Skeletal muscle satellite cell (primary cell): ENCODE results near the gene TNFAIP1. TPM values are rescaled to one million over a fixed set of nuclear protein-coding genes. Genes with fewer than 3 reads are reported as not detected.
"Not testable (repeated sequence)": the region's sequence is repeated elsewhere in the genome, so short reads cannot be mapped to it uniquely, and the experiment has no call there.

Experiments used
- H3K27me3 ChIP-seq: 2 replicates; pipeline ENCODE4 v1.7.0; 2013; ENCODE audit warnings: low read length; ENCODE audit not compliant: control insufficient read depth, insufficient read depth
- H3K36me3 ChIP-seq: 2 replicates; pipeline ENCODE4 v1.7.0; 2013; ENCODE audit warnings: mild to moderate bottlenecking, control low read depth, low read length; ENCODE audit not compliant: insufficient read depth
- H3K4me1 ChIP-seq: 2 replicates; pipeline ENCODE4 v1.7.0; 2013; ENCODE audit warnings: low read length; ENCODE audit not compliant: control insufficient read depth, insufficient read depth
- H3K4me2 ChIP-seq: 2 replicates; pipeline ENCODE4 v1.7.0; 2013; ENCODE audit warnings: mild to moderate bottlenecking, low read length
- H3K4me3 ChIP-seq: 2 replicates; pipeline ENCODE4 v1.7.0; 2013; ENCODE audit warnings: low read length
- H3K9ac ChIP-seq: 2 replicates; pipeline ENCODE4 v1.7.0; 2013; ENCODE audit warnings: mild to moderate bottlenecking, low read depth, low read length, moderate library complexity
- H3K9me3 ChIP-seq: replicated peaks from 2 replicates; pipeline ENCODE4 v1.7.0; 2013; ENCODE audit warnings: mild to moderate bottlenecking, control low read depth, low read length
- total RNA-seq: library from RNA; depleted of rRNA; stranded (reverse); fragments of >200 nt; gene quantifications from 2 replicates; pipeline ENCODE4 v1.2.3, GENCODE V29; 2012; rRNA removed

Gene TNFAIP1, protein sequence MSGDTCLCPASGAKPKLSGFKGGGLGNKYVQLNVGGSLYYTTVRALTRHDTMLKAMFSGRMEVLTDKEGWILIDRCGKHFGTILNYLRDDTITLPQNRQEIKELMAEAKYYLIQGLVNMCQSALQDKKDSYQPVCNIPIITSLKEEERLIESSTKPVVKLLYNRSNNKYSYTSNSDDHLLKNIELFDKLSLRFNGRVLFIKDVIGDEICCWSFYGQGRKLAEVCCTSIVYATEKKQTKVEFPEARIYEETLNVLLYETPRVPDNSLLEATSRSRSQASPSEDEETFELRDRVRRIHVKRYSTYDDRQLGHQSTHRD
- 16.5 and 23.6 TPM in 2 replicates for total RNA-seq

DNA sequence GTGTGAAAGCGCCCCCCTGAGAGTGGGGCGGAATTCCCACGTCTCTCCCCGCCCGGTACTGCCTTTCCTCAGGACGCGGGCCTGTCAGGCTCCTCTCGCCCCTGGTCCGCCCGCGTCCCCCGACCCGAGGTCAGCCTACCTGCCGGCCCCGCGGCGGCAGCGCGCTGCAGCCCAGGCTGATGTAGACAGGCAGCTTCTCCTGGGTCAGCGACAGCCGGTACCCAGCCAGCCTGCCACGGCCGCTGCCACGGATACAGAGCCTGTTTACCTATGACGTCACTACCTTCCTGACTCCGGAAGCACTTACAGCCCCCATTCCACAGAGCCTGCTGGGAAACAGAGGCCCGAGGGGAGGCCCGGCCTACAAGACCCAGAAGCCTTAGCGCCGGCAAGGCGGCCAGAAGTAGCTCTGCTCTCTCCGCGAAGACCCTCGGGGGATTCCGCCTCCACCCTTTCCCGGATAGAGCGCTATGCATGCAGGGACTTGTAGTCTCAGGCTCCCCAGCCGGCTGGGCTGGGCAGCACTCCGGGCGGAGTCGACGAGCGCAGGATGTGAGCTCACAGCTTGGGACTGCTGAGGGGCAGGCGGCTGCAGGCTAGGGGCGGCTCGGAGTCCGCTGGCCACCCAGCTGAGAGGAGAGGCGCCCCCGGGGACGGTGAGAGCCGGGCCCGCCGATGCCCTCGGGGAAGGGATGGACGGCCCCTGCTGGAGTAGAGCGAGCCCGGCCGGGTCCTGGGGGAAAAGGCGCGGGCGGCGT, at the start of gene TNFAIP1, which contains the start of gene IFT20:
TSS of gene TNFAIP1 (plus strand) at position 561 of the 758 bp plus-strand sequence. CDS start 3,761 bp downstream, outside the sequence.
TSS of gene IFT20 (minus strand) at position 272 of the 758 bp plus-strand sequence. CDS start 3,487 bp downstream, outside the sequence.
- H3K9ac ChIP-seq, result peak within 1 kb of the TSS; percentile 95
- H3K9me3 ChIP-seq, result no peaks in the 10 kb centered on the region
- peaks cover 32% of the 10 kb centered on the region for H3K4me1 ChIP-seq
- peak within 1 kb of the TSS; percentile 95 for H3K4me2 ChIP-seq
- H3K4me3 ChIP-seq, result peak within 1 kb of the TSS; percentile 86
- peaks cover 24% of the 10 kb centered on the region for H3K36me3 ChIP-seq
- no peaks in the 10 kb centered on the region for H3K27me3 ChIP-seq

DNA sequence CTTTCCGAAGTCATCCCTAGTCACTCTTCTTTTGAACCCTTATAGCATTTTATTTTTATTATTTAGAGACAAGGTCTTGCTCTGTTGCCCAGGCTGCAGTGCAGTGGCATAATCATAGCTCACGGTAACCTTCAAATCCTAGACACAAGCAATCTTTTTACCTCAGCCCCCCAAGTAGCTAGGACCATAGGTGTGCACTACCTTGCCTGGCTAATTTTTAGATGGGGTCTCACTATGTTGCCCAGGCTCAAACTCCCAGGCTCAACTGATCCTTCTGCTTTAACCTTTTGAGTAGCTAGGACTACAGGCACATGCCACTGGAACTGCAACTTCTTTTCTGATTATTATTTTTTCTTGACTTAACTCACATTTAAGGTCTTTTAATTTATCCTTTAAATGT, 49.6 kb upstream of the TNFAIP1 start:
- Histone ChIP-seq H3K4me1 (peaks cover 13% of the 10 kb centered on the region), H3K4me3 (no peak overlapping the region), H3K36me3 (no peaks in the 10 kb centered on the region), H3K4me2 (no peak overlapping the region), H3K9me3 (no peaks in the 10 kb centered on the region), H3K9ac (no peak overlapping the region), H3K27me3 (peaks cover 10% of the 10 kb centered on the region)

DNA sequence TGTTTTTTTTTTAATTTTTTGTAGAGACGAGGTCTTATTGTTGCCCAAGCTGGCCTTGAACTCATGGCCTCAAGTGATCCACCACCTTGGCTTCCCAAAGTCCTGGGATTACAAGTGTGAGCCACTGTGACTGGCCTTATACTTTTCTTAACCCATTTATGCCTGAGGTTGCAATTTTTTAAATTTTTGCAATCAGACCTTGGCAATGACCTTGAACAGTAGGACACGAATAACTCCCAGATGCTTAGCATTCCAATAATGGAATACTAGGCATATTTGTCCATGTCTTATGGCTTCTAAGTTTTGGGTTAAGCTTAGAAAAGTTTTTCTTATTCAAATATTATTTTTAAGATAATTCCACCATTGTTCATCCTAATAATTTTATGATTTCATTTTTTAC, 44.9 kb upstream of the TNFAIP1 start:
- Histone ChIP-seq H3K27me3 (peaks cover 44% of the 10 kb centered on the region), H3K36me3 (no peaks in the 10 kb centered on the region), H3K4me2 (no peak overlapping the region), H3K9me3 (no peaks in the 10 kb centered on the region), H3K9ac (no peak overlapping the region), H3K4me3 (no peak overlapping the region), H3K4me1 (no peaks in the 10 kb centered on the region)

DNA sequence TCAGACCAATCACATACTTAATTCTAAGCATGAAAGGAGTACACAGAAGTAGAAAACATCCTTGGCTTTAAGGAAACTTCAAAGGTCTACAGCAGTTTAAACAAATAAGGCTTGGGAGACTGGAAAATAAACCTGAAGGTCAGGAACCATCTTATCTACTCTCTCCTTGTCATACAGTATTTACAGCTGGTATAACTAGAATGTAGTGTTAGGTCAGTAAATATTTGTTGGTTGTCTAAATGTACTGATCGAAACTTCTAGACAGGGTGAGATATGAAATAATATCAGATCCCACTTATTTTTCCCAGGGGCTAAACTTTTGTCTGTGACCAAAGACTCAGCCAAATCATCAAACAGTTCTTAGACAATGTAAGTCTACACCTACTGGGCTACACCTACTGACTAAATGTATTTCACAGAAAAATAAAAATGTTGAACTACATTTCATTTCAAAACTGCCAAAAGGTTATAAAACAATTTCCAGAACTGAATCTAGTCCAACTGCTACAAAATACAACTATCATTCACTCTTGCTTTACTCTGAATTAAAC, 43.7 kb upstream of the TNFAIP1 start:
- H3K4me2 ChIP-seq, result no peak overlapping the region
- H3K4me1 ChIP-seq, result no peaks in the 10 kb centered on the region
- H3K9me3 ChIP-seq, result no peaks in the 10 kb centered on the region
- H3K27me3 ChIP-seq, result peaks cover 55% of the 10 kb centered on the region
- no peak overlapping the region for H3K9ac ChIP-seq
- no peak overlapping the region for H3K4me3 ChIP-seq
- no peaks in the 10 kb centered on the region for H3K36me3 ChIP-seq

DNA sequence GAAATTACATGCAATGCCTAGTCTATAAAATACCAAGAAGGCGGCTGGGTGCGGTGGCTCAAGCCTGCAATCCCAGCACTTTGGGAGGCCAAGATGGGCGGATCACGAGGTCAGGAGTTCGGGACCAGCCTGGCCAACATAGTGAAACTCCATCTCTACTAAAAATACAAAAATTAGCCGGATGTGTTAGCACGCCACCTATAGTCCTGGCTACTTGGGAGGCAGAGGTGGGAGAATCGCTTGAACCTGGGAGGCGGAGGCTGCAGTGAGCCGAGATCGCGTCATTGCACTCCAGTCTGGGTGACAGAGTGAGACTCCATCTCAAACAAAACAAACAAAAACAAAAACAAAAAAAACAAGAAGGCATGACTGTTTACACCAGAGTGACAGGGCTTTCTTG, 42.7 kb upstream of the TNFAIP1 start:
- H3K9ac ChIP-seq, H3K9me3 ChIP-seq, H3K4me1 ChIP-seq, H3K4me3 ChIP-seq, H3K36me3 ChIP-seq, H3K4me2 ChIP-seq: not testable (repeated sequence)
- peaks cover 56% of the 10 kb centered on the region for H3K27me3 ChIP-seq

DNA sequence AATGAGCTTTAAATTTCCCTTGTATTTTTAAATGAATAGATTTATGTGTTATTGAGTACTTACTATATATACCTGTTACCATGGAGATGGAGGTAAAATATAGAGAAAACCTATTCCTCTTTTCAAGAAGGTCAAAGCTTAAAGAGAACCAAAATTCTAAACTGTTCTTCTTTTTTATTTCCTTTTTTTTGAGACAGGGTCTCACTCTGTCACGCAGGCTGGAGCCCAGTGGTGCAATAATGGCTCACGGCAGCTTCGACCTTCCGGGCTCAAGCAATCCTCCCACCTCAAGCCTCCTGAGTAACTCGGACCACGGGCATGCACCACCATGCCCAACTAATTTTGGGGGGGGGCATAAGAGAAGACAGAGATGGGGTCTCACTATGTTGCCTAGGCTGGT, 41.6 kb upstream of the TNFAIP1 start:
- Histone ChIP-seq H3K4me1 (no peaks in the 10 kb centered on the region), H3K4me3 (no peak overlapping the region), H3K9me3 (no peaks in the 10 kb centered on the region), H3K4me2 (no peak overlapping the region), H3K27me3 (peaks cover 56% of the 10 kb centered on the region), H3K36me3 (no peaks in the 10 kb centered on the region), H3K9ac (no peak overlapping the region)

DNA sequence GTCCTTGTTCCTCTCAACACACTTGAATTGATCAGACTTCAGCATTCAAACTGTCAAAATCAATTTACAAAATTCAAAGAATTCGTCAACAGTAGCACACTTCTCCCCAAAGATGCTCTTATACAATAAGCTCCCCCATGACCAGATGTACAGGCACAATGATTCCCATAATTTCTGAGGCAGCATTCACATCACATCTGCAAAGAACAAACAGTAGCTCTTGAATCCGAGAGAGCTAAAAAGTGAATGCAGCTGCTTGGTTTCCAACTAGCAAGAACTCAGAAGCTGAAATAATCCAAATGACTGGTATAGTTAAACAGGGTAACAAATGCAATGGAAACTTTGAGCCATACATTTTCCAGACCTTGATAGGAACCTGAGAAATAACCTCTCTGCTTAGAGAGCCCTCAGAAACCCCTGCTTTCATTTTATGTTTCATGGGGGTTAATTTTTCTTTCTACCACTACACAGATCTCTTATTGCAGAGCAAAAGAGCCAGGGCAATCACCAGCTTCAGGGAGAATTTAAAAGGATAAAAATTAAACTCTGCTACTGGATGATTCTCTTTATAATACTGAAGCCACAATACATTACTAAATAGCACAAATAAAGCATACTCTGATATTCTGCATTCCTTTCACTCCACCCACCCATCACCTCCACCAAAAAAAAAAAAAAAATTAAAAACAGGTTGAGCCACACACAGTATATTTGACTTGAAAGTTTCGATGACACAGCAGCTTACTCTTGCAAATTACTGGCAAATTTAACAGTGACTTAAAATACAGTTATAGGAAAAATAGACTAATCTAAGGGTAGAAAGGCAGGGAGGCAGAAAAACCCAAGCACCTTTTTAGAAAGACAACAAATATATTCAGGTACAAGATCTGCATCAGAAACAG, 39.6 kb upstream of the TNFAIP1 start:
- no peak overlapping the region for H3K4me3 ChIP-seq
- H3K27me3 ChIP-seq, result peaks cover 46% of the 10 kb centered on the region
- no peak overlapping the region for H3K9ac ChIP-seq
- H3K4me1 ChIP-seq, result no peaks in the 10 kb centered on the region
- H3K36me3 ChIP-seq, result no peaks in the 10 kb centered on the region
- no peak overlapping the region for H3K4me2 ChIP-seq
- no peaks in the 10 kb centered on the region for H3K9me3 ChIP-seq

DNA sequence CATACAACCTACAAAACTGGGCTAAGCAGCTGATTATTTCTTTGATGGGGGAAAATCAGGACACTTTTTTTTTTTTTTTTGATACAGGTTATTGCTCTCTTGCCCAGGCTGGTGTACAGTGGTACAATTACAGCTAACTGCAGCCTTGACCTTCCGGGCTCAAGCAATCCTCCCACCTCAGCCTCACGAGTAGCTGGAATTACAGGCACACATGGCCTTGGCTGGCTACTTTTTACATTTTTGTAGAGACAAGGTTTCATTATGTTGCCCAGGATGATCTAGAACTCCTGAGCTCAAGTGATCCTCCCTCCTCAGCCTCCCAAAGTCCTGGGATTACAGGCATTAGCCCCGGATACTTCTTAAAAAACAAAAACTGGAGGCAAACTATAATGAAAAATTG, 37.1 kb upstream of the TNFAIP1 start:
- Histone ChIP-seq H3K27me3 (peaks cover 33% of the 10 kb centered on the region), H3K4me2 (no peak overlapping the region), H3K9ac (no peak overlapping the region), H3K4me1 (no peaks in the 10 kb centered on the region), H3K9me3 (no peaks in the 10 kb centered on the region), H3K36me3 (no peaks in the 10 kb centered on the region), H3K4me3 (no peak overlapping the region)

DNA sequence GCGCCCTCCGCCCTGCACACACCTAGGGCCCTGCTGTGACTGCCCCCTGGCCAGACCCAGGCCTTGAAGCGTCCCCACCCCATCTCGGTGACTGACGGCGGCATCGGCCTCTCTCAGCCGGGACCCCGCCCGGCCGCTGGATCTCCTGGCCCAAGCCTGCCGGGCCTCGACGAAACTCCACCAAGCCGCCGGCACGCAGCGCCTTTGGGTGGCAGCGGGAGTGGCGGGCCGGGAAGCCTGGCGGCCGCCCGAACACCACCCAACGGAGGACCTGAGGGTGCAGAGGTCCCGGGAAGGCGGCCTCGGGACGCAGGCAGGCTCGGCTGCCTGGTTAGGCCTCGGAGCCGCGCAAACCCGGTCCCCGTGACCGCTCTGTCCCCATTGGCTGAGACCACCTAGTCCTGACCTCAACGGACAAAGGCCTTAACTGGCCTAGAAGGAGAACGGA, 28.6 kb upstream of the TNFAIP1 start:
- Histone ChIP-seq H3K9ac (no peak overlapping the region), H3K4me1 (no peaks in the 10 kb centered on the region), H3K36me3 (no peaks in the 10 kb centered on the region), H3K9me3 (no peaks in the 10 kb centered on the region), H3K27me3 (peaks cover 59% of the 10 kb centered on the region), H3K4me3 (no peak overlapping the region), H3K4me2 (no peak overlapping the region)

DNA sequence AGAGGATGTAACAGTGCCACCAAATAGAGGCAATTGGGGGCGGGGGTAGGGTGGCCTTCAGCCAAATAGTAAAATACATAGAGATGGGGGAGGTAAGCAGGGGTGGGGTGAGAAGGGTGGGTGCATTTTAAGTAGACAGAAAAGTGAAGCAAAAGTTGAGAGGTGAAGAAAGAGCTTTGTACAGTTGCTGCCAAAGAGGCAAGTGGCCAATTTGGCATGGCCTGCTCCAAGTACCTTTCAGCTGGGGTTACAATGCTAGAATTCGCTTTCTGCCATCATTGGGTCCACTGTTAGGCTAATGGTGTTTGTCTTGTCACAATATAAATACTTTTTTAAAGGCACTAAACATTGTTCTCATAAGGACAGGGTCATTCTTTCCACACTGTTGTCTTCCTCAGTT, 21.7 kb upstream of the TNFAIP1 start:
- Histone ChIP-seq H3K27me3 (peaks cover 25% of the 10 kb centered on the region), H3K4me2 (no peak overlapping the region), H3K9ac (no peak overlapping the region), H3K4me1 (peaks cover 9% of the 10 kb centered on the region), H3K36me3 (no peaks in the 10 kb centered on the region), H3K4me3 (no peak overlapping the region), H3K9me3 (no peaks in the 10 kb centered on the region)
